Neural cell (in vitro differentiated cells): ENCODE data around the gene ZDHHC3. TPM values are rescaled to one million over a fixed set of nuclear protein-coding genes. Genes with fewer than 3 reads are reported as not detected.

Experiments
- H2AFZ ChIP-seq: fragments of 200-600, 300-800 bp; sonication (generic), shearing (Covaris generic); 2 replicates; pipeline ENCODE4 v1.6.0; 2014; ENCODE audit warnings: low read depth, mild to moderate bottlenecking, antibody characterized with exemption, low read length, moderate library complexity
- H3F3A ChIP-seq: fragments of 200-600 bp; shearing (Covaris generic); 2 replicates; pipeline ENCODE4 v1.6.1; 2016; ENCODE audit warnings: mild to moderate bottlenecking, moderate library complexity, mixed read lengths, antibody characterized with exemption, low read length; ENCODE audit not compliant: insufficient read depth, poor library complexity, severe bottlenecking
- H3K27ac ChIP-seq: fragments of 200-600, 300-800 bp; sonication (generic), shearing (Covaris generic); 2 replicates; pipeline ENCODE4 v1.5.1; 2014; ENCODE audit warnings: mild to moderate bottlenecking, low read length, moderate library complexity
- H3K27me3 ChIP-seq: fragments of 300-800, 200-600 bp; sonication (generic), shearing (Covaris generic); 2 replicates; pipeline ENCODE4 v1.6.0; 2014; ENCODE audit warnings: mild to moderate bottlenecking, low read depth, low read length, moderate library complexity; ENCODE audit not compliant: insufficient read depth
- H3K36me3 ChIP-seq: fragments of 300-800, 200-600 bp; sonication (generic), shearing (Covaris generic); 2 replicates; pipeline ENCODE4 v1.5.1; 2014; ENCODE audit warnings: mild to moderate bottlenecking, antibody characterized with exemption, low read length, moderate library complexity; ENCODE audit not compliant: insufficient read depth
- H3K4me2 ChIP-seq: fragments of 300-800, 200-600 bp; sonication (generic), shearing (Covaris generic); 2 replicates; pipeline ENCODE4 v1.6.0; 2014; ENCODE audit warnings: mild to moderate bottlenecking, low read length
- H3K4me3 ChIP-seq: fragments of 300-800, 200-600 bp; sonication (generic), shearing (Covaris generic); 2 replicates; pipeline ENCODE4 v1.5.1; 2014; ENCODE audit warnings: mild to moderate bottlenecking, low read length, moderate library complexity
- H3K79me2 ChIP-seq: fragments of 200-600 bp; shearing (Covaris generic); replicated peaks from 2 replicates; pipeline ENCODE4 v1.6.0; 2014; ENCODE audit warnings: mild to moderate bottlenecking, low read length, moderate library complexity; ENCODE audit not compliant: insufficient read depth
- H3K9ac ChIP-seq: fragments of 300-800, 200-600 bp; sonication (generic), shearing (Covaris generic); 2 replicates; pipeline ENCODE4 v1.6.1; 2016; ENCODE audit warnings: mild to moderate bottlenecking, low read length, mixed read lengths
- H3K9me2 ChIP-seq: fragments of 200-600 bp; shearing (Covaris generic); 2 replicates; pipeline ENCODE4 v1.6.1; 2016; ENCODE audit warnings: mild to moderate bottlenecking, low read length, mixed read lengths; ENCODE audit not compliant: insufficient read depth
- H3K9me3 ChIP-seq: fragments of 200-600, 300-800 bp; sonication (generic), shearing (Covaris generic); 2 replicates; pipeline ENCODE4 v1.6.1; 2016; ENCODE audit warnings: mild to moderate bottlenecking, mixed run types, low read length, moderate library complexity, mixed read lengths
- H4K20me1 ChIP-seq: fragments of 200-600 bp; shearing (Covaris generic); 2 replicates; pipeline ENCODE4 v1.6.1; 2016; ENCODE audit warnings: mild to moderate bottlenecking, mixed run types; ENCODE audit not compliant: insufficient read depth
- EP300 ChIP-seq: fragments of 450-650 bp; conservative IDR thresholded peaks from 2 replicates; pipeline ENCODE4 v1.6.1; 2014; ENCODE audit warnings: antibody characterized with exemption, mild to moderate bottlenecking, moderate library complexity; ENCODE audit not compliant: poor library complexity, severe bottlenecking
- EZH2 ChIP-seq: fragments of 200-600, 300-800 bp; shearing (Covaris generic), sonication (generic); IDR thresholded peaks from 2 replicates; pipeline ENCODE4 v1.6.1; 2014; ENCODE audit warnings: antibody characterized with exemption, low read length, borderline replicate concordance, mild to moderate bottlenecking; ENCODE audit not compliant: insufficient read depth, poor library complexity, severe bottlenecking
- MXI1 ChIP-seq: fragments of 450-650 bp; conservative IDR thresholded peaks from 2 replicates; pipeline ENCODE4 v1.6.1; 2014; ENCODE audit warnings: antibody characterized with exemption, mild to moderate bottlenecking; ENCODE audit not compliant: poor library complexity, severe bottlenecking
- POLR2AphosphoS5 ChIP-seq: IDR thresholded peaks from 2 replicates; pipeline ENCODE4 v1.6.1; 2012
- RAD21 ChIP-seq: fragments of 450-650 bp; conservative IDR thresholded peaks from 2 replicates; pipeline ENCODE4 v1.6.1; 2014; ENCODE audit warnings: antibody characterized with exemption, mild to moderate bottlenecking, moderate library complexity
- SMC3 ChIP-seq: fragments of 450-650 bp; conservative IDR thresholded peaks from 2 replicates; pipeline ENCODE4 v1.6.1; 2014; ENCODE audit warnings: antibody characterized with exemption, mild to moderate bottlenecking, moderate library complexity; ENCODE audit not compliant: poor library complexity
- TAF1 ChIP-seq: IDR thresholded peaks from 2 replicates; pipeline ENCODE4 v1.6.1; 2012; ENCODE audit warnings: low read depth
- polyA plus RNA-seq: library from polyadenylated mRNA; depleted of rRNA; stranded (reverse); fragments of >200 nt; gene quantifications from 2 replicates; pipeline ENCODE4 v1.2.3, GENCODE V29; 2014
- TF ChIP-seq, protein P1 (sequence below): IDR thresholded peaks from 2 replicates; pipeline ENCODE4 v1.6.1; 2012; ENCODE audit warnings: borderline replicate concordance
- TF ChIP-seq, protein P2 (sequence below): fragments of 450-650 bp; IDR thresholded peaks from 2 replicates; pipeline ENCODE4 v1.5.1; 2014; ENCODE audit warnings: antibody characterized with exemption, mild to moderate bottlenecking, moderate library complexity; ENCODE audit not compliant: poor library complexity, severe bottlenecking

The ZDHHC3 gene
- polyA plus RNA-seq, 1 donor from 2014 or later, result 35.8 TPM

DNA sequence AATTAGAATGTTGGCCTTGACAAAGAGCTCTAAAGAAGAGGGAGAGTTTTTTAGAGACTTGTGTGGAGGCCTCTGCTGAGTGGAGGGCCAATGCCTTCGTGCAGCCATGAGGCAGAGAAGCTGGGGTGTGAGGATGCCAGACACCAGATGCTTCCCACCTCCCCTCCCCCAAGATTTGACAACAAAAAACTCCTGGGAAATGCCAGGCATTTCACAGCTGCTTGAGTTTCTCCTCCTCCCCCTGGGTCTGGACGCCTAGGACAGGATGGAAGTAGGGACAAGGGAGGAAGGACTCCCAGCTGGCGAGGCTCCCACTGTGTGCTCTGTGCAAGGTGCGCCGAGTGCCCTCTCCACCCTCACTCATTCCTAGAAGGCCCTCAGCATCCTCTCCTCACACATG, 81.5 kb downstream of the ZDHHC3 start:
- no peak overlapping the region for H2AFZ ChIP-seq
- no peaks in the 10 kb centered on the region for H3F3A ChIP-seq
- H3K9me3 ChIP-seq, result no peaks in the 10 kb centered on the region
- H3K79me2 ChIP-seq, result no peaks in the 10 kb centered on the region
- H3K27me3 ChIP-seq, result no peaks in the 10 kb centered on the region
- no peaks in the 10 kb centered on the region for H3K9me2 ChIP-seq
- H4K20me1 ChIP-seq, result no peaks in the 10 kb centered on the region
- TF ChIP-seq EZH2 (no peak), EP300 (no peak), POLR2AphosphoS5 (no peak), SMC3 (no peak), TAF1 (no peak), MXI1 (no peak), RAD21 (no peak)
- TF ChIP-seq, protein P1, sequence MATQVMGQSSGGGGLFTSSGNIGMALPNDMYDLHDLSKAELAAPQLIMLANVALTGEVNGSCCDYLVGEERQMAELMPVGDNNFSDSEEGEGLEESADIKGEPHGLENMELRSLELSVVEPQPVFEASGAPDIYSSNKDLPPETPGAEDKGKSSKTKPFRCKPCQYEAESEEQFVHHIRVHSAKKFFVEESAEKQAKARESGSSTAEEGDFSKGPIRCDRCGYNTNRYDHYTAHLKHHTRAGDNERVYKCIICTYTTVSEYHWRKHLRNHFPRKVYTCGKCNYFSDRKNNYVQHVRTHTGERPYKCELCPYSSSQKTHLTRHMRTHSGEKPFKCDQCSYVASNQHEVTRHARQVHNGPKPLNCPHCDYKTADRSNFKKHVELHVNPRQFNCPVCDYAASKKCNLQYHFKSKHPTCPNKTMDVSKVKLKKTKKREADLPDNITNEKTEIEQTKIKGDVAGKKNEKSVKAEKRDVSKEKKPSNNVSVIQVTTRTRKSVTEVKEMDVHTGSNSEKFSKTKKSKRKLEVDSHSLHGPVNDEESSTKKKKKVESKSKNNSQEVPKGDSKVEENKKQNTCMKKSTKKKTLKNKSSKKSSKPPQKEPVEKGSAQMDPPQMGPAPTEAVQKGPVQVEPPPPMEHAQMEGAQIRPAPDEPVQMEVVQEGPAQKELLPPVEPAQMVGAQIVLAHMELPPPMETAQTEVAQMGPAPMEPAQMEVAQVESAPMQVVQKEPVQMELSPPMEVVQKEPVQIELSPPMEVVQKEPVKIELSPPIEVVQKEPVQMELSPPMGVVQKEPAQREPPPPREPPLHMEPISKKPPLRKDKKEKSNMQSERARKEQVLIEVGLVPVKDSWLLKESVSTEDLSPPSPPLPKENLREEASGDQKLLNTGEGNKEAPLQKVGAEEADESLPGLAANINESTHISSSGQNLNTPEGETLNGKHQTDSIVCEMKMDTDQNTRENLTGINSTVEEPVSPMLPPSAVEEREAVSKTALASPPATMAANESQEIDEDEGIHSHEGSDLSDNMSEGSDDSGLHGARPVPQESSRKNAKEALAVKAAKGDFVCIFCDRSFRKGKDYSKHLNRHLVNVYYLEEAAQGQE, result no peak
- TF ChIP-seq, protein P2, sequence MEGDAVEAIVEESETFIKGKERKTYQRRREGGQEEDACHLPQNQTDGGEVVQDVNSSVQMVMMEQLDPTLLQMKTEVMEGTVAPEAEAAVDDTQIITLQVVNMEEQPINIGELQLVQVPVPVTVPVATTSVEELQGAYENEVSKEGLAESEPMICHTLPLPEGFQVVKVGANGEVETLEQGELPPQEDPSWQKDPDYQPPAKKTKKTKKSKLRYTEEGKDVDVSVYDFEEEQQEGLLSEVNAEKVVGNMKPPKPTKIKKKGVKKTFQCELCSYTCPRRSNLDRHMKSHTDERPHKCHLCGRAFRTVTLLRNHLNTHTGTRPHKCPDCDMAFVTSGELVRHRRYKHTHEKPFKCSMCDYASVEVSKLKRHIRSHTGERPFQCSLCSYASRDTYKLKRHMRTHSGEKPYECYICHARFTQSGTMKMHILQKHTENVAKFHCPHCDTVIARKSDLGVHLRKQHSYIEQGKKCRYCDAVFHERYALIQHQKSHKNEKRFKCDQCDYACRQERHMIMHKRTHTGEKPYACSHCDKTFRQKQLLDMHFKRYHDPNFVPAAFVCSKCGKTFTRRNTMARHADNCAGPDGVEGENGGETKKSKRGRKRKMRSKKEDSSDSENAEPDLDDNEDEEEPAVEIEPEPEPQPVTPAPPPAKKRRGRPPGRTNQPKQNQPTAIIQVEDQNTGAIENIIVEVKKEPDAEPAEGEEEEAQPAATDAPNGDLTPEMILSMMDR, result no peak
- no peak overlapping the region for H3K27ac ChIP-seq
- H3K4me2 ChIP-seq, result no peak overlapping the region
- no peak overlapping the region for H3K9ac ChIP-seq
- H3K4me3 ChIP-seq, result no peak overlapping the region
- no peaks in the 10 kb centered on the region for H3K36me3 ChIP-seq

GRCh38 chr3:44893097-44893496, 82.9 kb downstream of the ZDHHC3 start:
- no peaks in the 10 kb centered on the region for H3K9me2 ChIP-seq
- TF ChIP-seq, protein P2, result no peak
- TF ChIP-seq EZH2 (no peak), POLR2AphosphoS5 (no peak), TAF1 (no peak), RAD21 (no peak), SMC3 (no peak), EP300 (no peak), MXI1 (no peak)
- TF ChIP-seq, protein P1, result no peak
- no peak overlapping the region for H3K4me2 ChIP-seq
- H3K79me2 ChIP-seq, result no peaks in the 10 kb centered on the region
- H3K27ac ChIP-seq, result no peak overlapping the region
- H3K9ac ChIP-seq, result no peak overlapping the region
- H3F3A ChIP-seq, result no peaks in the 10 kb centered on the region
- no peak overlapping the region for H3K4me3 ChIP-seq
- no peaks in the 10 kb centered on the region for H3K36me3 ChIP-seq
- H4K20me1 ChIP-seq, result no peaks in the 10 kb centered on the region
- no peak overlapping the region for H2AFZ ChIP-seq
- H3K27me3 ChIP-seq, result no peaks in the 10 kb centered on the region
- no peaks in the 10 kb centered on the region for H3K9me3 ChIP-seq
